GM19238 (cell line): ENCODE data around the gene NOL7.

Experiments used
- DNase-seq: peaks from one replicate; pipeline ENCODE4 v3.0.0; 2011; ENCODE audit warnings: low spot score; ENCODE audit not compliant: insufficient read length

Gene NOL7

DNA sequence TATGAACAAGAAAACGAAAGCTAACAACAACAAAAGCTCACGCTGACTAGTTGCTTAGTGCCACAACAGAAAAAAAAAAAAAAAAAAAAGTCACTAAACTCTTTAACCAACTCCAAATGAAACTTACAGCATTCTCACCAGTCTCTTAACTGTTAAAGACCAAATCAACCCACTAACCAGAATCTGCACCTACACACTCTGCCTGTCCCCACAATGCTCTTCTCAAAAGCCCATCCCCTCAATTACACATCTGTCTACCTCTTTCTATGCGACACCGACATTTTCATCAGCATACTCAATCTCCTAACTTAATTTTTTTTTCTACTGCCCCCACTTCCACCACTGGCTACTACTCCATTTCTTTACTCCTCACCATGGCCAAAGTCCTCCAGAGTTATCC is 34.3 kb downstream of the NOL7 start:
- DNase-seq = no peak

DNA sequence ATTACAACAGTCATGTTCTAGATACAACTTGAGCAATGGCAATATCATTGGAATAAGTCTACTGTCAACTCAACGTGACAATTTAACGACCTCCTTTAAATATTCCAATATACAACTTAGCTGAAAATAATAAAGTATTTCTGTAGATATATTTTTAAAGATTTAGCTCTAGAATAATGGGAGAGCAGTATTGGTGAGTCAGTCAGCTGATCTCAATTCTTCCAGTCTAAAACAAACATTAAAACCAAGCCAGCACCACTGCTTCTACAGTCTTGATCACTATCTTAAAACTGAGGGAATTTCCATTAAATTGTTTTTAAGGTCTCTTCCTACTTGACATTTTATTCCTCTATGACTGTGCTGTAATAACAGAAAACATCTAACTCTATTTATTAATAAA is 38.2 kb downstream of the NOL7 start:
- DNase-seq = no peak

DNA sequence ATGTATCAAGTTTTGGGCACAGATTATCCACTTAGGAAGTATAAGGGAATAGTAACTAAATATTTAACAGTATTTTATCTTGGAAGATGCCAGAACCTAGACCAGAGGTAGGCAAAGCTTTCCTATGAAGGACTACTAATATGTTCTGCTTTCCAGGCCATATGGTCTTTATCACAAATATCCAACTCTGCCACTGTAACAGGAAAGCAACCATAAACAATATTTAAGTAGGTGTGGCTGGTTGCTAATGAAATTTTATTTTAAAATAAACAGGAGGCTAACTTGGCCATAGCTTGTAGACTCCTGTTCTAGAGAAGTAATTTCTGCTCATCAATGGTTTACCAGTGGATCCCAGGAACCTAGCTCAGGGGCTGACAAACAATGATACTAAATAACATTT is 39.4 kb downstream of the NOL7 start:
- DNase-seq = no peak

DNA sequence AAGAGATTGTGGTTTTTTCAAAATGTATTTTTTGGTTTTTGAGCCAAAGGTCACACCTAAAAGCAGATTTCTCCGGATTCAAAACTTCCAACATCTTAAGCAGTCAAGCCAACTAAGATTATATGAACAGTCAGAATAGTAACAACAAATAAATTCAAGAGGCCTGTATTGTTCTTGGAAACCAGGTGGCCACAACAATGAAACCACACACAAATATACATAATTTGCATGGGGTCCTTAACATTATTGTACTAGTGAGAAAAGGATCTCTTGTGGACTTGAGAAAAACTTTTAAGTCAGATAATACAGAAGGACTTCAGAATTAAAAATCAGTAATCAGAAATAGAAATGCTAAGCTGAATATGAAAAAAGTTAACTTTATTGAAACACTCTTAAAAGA is 40.6 kb downstream of the NOL7 start:
- DNase-seq = no peak

DNA sequence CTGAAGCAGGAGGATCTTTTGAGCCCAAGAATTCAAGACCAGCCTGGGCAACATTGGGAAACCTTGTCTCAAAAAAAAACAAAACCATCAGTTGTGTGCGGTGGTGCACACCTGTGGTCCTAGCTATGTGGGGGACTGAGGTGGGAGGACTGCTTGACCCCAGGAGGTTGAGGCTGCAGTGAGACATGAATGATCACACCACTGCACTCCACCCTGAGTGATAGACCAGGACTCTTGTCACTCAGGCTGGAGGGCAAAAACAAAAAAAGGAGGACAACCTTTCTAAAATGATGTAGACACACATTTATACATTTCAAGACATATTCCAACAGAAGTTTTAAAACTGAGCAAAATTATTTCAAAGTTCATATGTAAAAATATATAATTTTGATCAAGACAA is 45.1 kb downstream of the NOL7 start:
- DNase-seq = no peak

DNA sequence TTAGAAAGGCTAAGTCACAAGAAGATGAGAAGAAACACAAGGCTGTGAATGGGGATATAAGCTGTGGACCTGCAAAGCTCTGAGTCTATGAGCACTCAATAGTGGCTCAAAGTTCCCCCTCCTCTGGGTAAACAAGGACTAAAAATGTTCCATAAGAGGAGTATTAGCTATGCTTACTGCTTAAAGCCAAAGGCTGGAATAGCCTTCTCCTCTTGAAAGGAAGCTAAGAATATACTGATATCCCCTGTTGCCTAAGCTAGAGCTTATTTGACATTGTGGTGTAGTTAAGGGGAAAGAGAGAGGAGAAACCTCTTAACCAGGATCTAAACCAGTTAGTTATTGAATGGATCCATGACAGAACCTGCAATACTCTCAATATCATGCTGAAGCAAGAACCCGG is 45.8 kb downstream of the NOL7 start:
- DNase-seq = no peak

DNA sequence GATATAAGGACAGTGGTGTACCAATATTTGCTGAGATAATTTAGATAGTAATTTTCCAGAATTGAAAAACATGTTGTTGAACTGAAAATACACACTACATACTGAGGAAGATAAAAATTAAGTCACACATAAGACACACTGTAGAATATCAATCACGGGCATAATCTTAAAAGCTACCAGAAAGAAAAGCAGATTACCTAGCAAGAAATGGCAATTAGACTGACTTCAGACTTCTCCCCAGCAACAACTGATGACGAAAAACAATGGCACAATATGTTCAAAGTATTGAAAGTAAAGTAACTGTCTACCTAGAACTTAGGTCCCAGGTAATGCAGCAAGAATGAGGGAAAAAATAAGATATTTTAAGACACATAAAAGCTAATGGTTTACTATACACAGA is 46.5 kb downstream of the NOL7 start:
- no peak for DNase-seq

DNA sequence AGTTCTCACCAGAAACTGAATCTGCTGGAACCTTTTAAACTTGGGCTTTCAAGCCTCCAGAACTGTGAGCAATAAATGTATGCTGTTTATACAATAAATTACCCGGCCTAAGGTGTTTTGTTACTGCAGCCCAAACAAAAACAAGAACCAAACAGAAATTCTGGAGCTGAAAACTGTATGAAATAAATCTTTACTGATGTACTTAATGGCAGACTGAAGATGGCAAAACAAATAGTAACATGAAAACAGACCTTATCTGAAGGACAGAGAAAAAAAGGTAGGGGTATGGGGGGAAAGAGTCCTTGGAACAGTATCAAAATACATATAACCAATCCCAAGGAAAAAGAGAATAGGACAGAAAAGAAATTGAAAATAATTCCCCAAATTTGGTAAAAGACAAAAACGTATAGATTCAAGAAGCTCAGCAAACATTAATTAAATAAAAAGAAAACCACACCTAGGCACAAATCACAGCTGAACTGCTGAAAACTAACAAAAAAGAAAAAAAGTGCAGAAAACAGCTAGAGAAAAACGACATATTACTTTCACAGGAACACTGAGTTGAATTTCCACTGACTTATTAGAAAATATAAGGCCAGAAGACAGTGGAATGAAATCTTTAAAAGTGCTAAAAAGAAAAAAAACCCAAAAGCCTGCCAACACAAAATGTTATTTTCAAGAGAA is 47.7 kb downstream of the NOL7 start:
- no peak for DNase-seq

DNA sequence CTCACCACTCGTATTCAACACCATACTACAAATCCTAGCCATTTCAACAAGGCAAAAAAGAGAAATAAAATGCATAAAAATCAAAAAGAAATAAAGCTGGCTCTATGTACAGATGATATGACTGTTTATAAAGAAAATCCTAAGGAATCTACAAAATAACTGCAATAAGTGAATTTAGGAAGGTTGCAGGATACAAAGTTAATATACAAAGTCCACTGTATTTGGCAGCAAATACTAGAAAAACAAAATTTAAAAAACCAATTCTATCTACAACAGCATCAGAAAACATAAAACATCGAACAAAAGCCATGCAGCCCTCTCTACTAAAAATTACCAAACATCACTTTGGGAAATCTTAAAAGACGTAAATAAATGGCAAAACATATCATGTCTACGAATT is 48.9 kb downstream of the NOL7 start:
- DNase-seq = no peak

DNA sequence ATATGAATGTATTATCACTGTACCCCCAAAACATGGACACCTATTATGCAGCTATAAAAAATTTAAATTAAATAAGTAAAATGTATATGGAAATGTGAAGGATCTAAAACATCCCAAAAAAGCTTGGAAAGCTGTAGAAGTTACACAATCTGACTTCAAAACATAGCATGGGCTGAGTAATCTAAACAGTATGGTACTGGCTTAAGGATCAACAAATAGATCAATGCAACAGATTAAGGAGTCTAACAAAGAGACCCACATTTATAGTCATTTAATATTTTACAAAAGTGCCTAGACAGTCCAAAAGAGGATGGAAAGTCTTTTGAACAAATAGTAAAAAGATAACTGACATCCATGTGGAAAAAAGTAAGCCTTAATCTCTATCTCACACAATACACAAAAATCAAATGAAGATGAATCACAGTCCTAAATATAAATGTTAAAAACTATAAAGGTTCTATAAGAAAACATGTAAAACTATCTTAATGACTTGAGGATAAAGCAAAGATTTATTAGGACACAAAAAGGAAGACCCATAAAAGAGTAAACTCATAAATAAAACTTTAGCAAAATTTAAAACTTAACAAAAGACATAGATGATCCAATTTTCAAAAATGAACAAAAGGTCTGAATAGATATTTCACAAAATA is 49.7 kb downstream of the NOL7 start:
- DNase-seq = no peak

DNA sequence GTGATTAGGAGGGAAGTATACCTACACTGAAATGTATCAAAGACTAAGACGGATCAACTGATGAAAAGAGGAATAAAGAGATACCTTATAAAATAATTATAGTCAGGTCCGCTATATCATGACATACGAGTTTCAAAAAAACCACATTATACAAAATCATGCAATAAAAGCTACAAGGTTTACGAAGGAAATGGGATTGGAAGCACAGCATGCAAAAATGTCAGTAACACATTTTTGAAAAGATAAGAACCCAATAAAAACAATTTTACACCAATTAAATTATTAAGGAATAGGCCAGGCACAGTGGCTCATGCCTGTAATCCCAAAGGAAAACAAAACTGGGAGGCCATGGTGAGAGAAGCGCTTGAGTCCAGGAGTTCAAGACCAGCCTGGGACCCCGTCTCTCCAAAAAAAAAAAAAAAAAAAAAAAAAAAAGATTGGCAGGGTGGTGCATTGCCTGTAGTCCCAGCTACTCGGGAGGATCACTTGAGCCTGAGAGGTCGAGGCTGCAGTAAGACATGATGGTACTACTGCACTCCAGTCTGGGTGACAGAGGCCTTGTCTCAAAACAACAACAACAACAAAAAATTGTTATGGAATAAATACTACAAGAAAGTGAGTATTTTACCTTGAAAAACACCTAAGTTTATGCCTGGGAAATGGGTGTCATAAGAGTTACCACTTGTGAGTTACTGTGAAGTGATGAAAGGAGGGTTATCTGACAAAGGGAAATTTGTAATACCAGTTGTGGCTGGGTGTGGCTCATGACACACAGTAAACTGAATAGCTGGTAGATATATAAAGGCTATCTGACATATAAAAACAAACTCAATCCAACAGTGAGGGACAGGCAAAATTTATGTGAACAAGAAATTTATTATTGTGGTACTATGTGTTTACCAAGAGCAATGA is 51.3 kb downstream of the NOL7 start:
- DNase-seq = no peak

DNA sequence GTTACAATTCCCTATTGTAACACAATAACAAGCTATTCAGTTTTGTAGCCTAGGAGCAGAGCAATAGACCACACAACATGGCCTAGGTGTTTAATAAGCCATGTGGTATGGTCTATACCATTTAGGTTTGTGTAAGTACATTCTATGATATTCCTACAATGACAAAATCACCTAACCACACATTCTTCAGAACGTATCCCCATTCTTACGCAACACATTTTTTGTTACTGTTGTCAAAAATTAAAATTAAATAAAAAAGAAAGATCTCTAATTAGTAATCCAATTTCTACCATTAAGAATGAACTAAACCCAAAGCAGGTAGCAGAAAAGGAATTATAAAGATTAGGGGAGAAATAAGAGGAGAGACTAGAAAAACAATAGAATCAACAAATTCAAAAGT is 52.5 kb downstream of the NOL7 start:
- no peak for DNase-seq

DNA sequence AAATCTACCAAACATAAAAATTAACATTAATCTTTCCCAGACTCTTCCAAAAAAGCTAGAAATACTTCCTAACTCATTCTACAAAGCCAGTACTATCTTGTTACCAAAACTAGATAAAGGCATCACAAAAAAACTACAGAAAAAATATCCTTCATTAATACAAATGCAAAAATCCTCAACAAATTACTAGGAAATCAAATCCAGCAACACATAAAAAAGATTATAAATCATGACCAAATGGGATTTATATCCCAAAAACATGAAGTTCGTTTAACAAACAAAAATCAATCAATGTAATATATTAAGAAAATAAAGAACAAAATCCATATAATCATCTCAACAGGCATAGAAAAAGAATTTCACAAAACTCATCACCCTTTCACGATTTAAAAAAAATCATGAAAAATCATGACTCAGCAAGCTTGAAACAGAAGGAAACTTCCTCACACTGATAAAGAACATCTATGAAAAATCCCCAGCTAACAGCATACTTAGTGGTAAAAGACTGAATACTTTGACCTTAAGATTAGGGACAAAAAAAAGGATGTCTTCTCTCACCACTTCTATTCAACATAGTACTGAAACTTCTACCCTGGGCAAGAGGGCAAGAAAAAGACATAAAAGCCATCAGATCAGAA is 53.3 kb downstream of the NOL7 start:
- no peak for DNase-seq

DNA sequence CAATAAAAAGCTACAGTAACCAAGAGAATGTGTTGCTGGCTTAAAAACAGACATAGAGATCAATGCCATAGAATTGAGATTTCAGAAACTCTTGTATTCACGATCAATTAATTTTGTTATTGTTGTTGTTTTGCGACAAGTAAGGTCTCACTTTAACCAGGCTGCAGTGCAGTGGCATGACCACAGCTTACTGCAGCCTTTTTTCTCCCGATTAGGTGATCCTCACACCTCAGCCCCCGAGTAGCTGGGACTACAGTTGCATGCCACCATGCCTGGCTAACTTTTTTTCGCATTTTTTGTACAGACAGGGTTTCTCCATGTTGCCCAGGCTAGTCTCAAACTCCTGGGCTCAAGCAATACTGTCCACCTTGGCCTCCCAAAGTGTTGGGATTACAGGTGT is 54.3 kb downstream of the NOL7 start:
- DNase-seq = no peak
